ENCODE measurements around the gene MYH15.

MYH15 gene

DNA sequence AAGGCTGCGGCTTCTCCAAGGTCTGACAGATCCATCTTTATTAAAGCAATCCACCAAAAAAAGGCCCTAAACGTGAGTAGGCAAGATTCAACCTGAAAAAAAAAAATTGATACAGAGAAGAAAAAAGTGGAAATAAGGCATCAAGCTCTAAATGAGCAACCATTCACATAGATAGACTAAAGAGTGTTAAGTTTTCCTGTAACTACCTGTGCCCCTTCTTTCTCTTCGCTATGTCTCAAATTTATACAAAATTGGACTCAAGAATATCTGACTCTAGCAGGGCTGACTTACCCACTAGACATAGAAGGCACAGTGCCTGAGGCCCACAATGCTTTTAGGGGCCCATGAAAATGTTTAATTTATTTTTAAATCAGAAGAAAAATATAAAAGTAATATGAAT lies at the start of gene MYH15:
Gene MYH15, minus strand, starts transcription at position 101 of the 400 bp plus-strand sequence. Its CDS starts 66 bp downstream, at position 35.
- DNase-seq: no peak

DNA sequence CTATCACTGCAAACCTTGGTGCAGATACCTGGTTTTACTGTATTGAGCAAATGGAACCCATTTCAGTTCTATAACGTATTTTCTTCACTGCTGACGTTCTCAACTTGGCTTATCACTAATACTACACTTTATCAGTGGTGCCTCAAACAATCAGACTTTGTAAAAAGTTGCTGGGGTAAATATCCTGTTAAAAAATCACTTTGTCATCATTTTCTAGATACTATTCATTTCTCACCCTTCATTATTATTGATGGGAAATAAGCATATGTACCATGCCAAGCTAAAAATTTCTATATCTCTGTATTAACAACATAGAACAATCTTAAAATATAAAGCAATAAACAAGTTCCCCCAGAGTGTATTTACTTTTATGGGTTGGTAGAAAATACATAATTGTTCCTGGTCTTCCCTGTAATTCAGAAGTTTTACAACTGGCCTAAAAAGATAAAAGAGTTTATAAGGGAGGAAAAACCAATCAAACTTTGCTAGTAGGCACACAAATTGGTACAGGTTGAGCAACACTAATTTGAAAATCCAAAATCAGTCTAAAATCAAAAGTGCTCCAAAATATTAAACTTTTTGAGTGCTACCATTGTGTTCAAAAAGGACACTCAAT lies 45.7 kb upstream of the MYH15 start:
- DNase-seq: no peak

DNA sequence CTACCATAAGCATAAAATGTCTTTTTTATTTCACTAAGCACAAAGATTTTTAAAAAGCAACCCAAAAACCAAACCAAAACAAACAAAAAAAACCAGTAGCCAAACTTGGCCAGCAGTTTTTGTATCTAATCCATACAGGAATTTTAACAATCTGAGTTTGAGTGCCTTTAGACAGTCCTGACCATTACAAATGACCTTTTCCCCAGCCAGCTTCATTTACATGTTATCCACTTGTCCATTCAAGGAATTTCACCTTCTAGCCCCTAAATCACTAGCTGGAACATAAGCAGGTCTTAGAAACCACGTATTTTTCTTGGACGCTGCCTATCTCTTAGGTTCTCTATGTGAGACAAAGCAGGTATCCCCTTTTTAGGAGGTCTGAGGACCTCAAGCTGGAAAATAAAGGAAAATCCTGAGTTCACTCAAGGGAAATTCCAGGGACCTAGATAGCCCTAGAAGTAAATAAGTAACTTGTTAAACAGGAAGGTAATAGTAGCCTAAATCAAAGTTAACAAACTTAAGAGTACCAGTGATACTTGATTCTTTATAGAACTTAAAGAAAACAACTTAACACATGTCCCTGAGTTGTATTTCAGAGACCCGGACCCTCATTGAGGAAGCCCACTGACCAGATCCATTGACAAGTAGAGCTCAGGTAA lies 44.6 kb upstream of the MYH15 start:
- DNase-seq: no peak

DNA sequence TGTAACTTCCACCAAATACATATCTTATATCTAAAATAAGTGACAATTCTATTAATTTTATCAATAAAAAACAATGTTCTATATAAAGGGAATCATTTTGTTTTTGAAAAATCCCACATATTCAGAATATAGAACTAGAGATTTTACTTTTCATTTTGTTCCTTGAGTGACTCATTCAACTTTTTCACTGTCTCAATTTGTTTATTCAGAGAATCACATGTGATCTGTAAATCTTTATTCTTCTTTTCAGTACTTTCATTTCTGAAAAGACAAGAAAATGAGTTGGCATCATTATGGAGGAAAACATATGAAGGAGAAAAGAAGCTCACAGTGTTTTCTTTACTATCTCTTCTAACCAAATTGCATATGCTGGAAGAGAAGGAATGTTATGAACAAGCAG lies 43.8 kb upstream of the MYH15 start:
- no peak for DNase-seq

DNA sequence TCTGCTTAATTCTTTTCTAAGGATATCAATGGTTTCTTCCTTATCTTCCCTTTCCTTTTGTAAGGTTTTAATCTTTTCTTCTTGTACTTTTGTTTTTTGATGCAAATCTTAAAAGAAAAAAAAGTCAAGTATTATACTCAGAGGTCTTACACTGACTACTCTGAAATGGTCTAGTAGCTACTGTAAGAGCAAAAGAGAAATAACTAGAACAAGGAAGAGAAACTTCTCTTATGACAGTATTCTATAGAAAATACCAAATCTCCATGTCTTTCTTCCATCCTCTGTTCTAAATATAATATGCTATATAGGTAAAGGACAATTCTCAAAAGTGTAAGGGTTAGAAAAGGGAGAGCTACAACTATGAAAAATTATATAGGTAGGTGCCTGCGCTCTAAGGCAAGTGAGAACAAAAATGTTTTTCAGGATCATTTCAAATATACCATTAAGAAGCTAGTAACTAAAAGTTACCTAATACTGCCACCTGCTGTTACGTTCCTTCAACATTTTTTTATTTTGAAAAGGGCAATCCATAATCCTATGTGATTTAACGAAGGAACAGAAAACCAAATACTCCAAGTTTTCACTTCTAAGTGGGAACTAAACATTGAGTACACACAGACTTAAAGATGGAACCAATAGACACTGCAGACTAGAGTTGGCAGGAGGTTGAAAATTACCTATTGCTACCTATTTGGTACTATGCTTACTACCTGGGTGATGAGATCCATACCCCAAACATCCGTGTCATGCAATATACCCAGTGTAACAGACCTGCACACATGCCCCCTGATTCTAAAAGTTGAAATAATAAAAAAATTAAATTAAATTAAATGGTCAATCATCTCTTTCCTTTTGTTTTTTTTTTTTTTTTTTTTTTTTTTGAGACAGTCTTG lies 42.1 kb upstream of the MYH15 start:
- DNase-seq: peak; percentile 6

DNA sequence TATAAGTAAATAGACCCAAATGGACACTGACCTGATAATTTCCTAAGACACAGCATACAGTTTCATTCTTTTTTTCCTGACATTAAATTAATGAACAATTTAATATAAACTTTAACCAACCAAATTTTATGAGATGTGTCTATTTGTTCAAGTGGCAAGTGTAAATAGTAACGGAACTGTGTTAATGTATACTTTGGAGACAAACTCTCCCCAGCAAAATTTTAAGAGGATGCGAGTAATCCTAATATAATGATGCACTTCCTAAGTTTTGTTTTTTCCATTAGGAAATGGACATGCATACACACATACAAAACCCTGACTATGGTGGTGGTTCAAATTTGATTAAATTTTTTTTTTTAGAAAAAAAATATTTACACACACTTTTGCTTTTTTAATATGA lies 38.5 kb upstream of the MYH15 start:
- DNase-seq: no peak

DNA sequence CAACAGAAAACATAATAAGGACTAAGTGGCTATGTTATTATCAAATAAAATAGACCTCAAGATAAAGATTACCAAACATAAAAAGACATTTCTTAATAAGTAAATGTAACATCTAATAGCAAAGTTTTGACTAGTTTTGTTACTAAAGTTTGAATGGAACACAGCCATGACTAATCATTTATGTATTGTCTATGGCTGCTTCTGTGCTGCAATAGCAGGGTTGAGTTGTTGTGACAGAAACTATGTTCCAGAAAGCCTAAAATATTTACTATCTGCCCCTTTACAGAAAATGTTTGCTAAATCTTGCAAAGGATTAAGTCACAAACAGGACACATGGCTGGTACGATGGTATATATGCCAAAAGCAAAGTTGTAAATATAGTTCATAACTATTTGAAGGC lies 37.9 kb upstream of the MYH15 start:
- DNase-seq: no peak

DNA sequence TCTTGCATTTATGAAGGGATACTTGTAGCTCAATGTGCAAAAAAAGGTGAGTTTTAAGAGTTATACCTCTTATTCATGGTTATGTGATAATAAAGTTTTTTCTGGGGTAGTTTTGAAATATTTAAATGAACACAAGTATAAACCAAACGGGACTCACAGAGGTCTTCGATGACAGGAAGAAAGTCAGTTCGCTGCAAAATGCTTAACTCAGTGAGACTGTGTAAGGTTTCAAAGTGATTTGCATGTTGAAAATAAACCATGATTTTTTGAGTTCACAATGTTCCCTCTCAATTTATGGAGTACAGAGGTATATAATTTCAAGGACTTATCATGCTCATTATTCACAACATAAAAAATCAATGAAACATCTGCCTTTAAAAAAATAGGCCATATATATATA lies 36.3 kb upstream of the MYH15 start:
- no peak for DNase-seq

DNA sequence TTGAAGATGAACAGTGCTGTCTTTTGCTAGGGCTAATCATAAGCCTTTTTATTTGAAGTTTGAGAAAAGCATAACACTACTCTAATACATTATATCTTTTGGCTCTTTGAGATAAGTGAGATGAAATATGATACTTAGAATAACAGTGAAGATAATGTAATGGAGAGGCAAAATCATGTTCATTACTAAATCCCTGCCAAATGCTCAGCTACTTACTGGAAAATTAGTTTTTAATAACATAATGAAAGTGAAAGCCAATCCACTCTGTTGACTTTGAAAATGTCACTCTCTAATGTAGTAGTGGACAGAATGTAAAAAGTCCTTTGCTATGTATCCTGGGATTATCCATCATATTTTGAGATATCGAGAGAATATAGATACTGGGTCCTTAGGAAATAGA lies 35.9 kb upstream of the MYH15 start:
- DNase-seq: no peak

DNA sequence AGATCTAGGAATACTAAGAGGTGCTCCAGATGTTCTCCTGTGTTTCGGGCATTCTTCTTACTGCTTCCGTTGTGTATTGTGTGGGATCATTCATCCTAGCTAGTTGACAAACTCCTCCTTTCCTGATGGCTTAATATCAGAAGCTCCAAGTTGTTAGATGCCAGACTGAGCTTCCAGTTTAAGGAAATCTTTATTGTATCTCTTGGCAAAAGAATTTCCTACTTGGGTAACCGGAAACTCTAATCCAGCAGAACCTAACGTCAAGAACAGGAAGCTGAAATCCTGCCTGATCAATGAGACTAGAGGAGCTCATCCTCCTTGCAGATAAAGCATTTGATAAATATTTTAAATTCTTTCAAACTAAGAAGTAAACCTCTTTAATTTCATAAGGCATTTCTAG lies 27.7 kb upstream of the MYH15 start:
- DNase-seq: no peak

DNA sequence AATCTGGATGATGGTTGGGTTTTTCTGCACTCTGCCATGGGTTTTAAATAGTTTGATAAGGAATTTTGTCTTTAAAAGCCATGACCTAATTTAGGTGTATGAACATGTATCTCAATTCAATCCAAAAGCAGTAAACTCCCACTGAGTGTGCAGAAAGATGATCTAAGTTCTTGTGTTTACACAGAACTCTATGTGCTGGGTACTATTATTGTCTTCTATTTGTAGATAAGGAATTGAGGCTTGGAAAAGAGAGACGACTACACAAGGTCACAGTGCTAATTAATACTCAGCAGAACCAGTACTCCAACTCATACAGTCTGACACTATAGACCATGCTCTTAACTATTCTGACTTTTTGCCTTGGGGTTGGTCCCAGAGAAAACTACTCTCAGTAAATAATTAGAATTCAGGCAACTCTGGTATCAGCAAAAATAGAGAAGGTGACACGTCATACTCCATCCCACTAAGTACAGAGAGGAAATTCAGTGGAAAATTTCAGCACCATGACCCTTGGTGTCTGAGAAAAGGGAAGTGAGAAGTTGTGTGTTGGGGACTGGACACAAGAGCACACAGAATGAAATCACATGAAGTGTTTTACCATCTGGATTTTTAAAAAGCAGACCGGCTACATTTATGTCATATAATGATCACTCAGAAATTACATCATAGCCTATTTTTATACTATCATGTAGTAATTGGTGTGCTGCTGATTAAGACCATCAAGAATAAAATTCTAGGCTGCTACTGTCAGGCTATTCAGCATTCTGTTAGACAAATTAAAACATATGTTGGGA lies 18.3 kb upstream of the MYH15 start:
- DNase-seq: no peak

DNA sequence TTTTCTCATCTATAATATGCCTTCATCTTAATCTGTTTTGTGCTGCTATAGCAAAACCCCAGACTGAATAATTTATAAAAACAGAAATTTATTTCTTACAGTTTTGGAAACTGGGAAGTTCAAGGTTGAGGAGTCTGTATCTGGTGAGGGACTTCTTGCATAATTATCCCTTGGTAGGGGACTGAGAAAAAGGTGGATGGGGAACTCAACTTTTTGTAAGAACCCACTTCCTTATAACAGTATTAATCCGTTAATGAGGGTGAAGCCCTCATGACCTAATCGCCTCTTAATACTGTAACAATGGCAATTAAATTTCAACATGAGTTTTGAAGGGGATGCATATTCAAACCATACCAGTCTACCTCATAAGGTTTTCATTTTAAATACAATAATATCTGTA lies 17.4 kb upstream of the MYH15 start:
- no peak for DNase-seq

DNA sequence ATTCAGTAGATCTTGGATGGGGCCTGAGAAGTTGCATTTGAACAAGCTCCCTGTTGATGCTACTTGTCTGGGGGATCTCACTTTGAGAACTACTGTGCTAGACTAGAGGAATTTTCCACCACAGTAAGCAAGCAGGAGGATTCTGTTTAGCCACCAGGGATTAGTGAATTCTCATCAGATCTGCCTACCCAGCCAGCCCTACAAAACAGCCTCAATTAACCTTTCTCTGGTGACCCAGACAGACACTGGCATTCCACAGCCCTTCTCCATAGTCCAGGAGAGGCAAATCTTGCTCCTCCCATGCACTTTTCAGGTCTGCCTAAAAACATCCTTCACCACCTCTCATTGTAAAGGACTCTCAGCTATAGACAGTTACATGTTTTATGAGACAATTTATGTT lies 16.7 kb upstream of the MYH15 start:
- DNase-seq: no peak

DNA sequence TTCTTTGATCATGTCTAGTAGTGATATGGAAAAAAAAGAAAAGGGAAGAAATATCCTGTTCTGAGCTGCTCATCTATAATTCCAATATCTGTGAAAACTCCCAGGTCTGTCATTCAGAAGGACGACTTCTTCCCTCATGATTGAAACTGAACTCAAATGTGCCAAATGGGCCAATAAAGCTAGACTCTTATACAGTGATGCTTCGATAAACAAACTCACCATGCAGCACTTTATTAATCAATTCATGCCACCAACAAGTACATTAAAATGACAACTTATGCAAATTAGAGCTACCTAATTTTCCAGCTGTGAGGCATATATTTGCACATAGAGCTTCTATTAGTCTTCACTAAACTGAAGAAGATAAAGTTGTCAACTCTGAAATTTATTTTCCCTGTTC lies 15.6 kb upstream of the MYH15 start:
- DNase-seq: no peak

DNA sequence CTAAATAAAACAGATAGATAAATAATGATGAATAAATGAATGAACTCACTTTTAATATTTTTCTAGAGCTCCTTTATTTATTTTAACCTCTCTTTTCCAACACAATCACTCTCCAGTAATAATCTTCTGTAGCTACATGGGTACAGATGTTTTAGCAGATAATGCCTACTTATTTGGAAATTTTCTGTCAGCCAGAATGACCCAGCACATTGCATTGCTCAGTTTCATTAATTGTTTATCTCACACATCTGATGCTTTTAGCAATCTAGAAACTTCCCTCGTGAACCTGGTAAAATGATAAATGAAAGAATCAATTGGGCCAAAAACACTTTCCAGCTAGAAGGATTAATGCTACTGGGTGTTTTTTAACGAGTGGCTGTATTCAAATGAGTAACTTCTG lies 14.9 kb upstream of the MYH15 start:
- no peak for DNase-seq

DNA sequence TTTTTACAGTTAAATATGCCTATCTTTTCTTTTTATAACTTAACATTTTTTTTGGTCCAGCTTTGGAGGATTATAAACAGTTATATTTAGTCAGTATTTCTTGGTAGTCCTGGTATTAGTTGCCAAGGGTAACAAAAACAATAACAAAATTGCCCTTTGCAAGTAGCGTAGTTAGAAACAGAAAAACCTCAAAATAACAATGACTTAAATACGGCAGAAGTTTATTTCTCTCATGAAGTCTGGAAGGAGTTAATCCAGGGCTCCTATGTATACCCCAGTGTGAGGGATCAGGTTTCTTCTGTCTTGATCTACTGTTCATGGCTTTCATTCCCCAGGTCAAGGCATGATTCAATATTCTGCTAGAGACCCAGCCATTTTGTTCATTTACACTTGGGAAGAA lies 14.1 kb upstream of the MYH15 start:
- DNase-seq: no peak

DNA sequence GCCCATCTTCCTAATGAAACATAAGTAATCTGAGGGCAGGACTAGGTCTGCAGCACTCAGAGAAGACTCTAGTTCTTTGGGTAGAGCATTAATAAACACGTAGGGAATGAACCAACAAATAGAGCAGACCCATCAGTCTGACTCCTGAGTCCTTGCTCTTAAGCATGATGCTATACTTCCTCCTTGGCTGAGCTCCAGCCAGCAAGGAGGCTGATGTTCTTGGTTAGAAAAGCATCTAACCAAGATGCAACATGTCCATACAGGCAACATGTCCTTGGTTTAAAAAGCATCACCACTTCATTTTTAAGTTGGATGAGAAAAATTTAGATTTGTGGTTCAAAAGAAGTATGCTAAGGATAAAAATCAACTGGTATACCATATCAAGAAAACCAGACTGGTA lies 8.5 kb upstream of the MYH15 start:
- no peak for DNase-seq

DNA sequence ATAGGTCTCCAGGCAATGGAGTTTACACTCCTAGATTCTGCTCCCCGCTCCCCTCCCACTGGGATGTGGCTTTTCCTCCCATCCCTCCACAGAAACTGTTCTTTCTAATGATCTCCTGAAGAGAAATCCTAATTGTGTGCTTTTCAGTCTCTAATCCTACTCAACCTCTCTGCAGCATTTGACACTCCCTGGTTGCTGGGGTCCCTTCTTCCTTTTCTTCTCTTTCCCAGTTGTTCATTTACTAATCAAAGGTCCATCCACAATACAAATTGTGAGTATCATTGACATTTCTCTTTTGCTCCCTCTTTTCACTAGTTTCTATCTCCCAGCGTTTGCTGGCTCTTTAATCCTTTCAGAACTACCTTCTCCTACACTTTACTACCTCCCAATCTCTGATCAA lies 6.5 kb upstream of the MYH15 start:
- DNase-seq: no peak

DNA sequence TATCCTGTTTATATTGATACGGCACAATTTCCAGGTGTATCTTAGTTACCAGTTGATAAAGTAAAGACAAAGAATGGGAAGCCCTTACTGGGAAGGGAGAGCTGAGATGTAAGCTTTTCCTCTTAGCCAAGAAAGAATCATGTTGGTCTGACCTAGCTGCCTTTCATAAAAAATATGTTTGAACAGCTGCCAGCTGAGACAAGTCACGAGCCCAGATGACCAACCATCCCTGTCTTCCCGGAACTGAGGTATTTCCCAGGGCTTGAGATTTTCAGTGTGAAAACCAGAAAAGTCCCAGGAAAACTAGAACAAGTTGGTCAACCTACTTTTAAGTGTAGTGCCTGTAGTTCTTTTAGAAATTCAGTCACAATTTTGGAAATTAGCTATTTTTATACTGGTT lies 3.6 kb upstream of the MYH15 start:
- no peak for DNase-seq

DNA sequence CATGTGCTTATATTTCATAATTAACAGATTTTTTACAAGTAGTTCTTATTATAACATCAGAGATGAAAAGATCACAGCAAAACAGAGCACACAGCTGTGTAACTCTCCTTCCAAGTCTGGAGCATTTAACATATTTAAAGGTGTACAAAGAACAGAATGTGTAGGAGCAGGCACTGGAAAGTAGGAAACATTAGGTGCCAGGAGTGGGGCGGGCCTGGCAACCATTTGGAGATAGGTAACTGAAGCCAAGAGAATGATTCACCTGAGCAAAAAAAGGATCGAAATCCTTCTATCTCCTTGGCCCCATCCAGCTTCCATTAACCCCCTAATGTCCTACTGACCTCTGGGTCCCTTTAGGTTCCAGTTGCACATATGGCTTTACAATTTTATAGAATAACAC lies 2.3 kb upstream of the MYH15 start:
- no peak for DNase-seq

DNA sequence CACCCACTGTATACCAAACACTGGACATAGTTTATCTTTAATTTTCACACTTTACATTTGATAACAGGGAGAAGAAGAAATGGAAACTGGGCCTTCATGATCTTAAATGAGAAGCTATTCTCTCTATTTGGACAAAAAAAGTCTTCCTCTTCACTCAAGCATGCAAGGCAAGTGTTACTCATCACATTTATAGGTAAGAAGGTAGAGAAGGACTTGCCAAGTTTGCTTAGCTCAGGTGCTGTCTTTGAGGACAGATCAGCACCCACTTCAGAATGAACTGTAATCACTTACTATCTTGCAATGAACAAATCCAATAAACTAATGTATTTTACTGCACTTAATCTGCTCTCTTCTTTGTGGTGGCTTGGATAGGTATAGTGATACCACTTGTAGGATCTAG lies 1.1 kb upstream of the MYH15 start:
- no peak for DNase-seq

DNA sequence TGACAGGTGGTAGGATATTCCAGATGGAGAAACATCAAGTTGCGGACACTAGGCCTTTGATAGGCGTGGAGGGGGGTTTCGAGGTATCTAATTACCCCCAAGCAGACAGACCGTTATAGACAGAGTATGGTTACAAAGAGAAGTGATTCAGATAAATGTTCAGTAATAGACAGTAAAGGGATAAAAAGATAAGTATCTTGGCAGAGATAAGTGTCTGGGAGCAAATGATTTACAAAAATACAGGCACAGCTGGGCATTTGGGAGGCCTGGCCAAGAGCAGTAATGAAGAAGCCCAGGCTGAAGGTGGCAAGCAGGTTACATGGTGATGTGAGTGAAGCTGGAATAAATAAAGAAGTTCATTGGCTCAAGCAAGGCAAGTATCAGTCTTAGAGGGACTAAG lies 659 bp upstream of the MYH15 start:
- no peak for DNase-seq

DNA sequence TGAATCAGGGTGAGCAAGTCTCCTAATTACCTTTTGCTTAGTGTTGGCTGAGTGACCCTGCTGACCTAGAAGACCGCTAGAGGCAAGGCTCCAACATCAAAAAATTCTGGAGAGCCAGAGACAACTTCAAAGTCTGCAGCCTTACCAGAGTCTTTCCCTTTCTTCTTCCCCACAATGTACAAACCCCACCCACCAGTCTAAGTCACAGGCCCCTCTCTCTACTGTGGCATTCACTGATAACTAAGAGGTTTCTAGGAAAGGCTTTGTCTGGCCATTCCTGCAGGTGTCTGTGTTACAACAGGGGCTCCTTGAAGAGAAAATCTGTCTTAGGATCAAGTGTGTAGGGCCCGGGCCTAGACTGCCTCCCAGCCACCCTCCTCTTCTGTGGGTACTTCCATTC lies 525 bp downstream of the MYH15 start:
- DNase-seq: no peak

Measured in NCI-H187 treated with DMSO at 0.1 percent for 48 hours (cell line).